NCI-H524 treated with DMSO at 0.1 percent for 48 hours (cell line): ENCODE results near the gene HOXB3.

Experiments used
- DNase-seq: peaks from one replicate; lab custom pipeline; 2025; lab: John Stamatoyannopoulos, UW

The HOXB3 gene

DNA sequence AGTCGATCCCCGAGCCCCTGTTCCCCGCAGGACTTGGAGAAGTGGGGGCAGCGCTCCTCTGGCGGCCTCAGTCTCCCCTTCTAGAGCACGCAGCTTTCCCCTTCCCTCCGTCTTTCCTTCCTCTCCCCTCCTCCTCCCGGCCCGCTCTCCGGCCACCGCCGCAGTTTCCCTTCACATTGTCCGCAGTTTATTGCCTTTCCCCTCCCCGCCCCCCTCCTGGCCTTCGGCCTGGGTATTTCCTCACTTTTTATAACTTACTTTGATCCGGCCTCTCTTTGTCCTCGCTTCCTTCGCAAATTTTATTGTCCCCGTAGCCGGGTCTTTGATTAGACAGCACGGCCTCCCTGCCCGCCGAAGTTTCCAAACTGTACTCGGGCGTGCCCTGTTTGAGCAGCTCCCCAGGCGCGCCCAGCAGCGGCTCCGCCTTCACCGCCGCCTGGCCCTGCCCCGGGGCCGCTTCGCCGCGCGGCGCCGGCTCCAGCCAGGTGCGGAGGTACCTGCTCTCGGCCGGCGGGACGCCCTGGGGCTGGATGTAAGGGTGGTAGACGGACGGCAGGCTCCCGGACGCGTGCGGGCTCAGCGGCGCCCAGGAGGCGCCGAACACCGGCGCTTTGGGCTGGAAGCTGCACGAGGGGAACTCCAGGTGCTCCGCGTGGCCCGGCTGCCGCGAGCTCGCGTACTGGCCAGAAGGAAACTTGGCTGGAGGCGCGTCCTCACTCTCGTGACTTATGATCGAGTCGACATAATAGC, 35.6 kb upstream of the HOXB3 start:
- DNase-seq: no peak

DNA sequence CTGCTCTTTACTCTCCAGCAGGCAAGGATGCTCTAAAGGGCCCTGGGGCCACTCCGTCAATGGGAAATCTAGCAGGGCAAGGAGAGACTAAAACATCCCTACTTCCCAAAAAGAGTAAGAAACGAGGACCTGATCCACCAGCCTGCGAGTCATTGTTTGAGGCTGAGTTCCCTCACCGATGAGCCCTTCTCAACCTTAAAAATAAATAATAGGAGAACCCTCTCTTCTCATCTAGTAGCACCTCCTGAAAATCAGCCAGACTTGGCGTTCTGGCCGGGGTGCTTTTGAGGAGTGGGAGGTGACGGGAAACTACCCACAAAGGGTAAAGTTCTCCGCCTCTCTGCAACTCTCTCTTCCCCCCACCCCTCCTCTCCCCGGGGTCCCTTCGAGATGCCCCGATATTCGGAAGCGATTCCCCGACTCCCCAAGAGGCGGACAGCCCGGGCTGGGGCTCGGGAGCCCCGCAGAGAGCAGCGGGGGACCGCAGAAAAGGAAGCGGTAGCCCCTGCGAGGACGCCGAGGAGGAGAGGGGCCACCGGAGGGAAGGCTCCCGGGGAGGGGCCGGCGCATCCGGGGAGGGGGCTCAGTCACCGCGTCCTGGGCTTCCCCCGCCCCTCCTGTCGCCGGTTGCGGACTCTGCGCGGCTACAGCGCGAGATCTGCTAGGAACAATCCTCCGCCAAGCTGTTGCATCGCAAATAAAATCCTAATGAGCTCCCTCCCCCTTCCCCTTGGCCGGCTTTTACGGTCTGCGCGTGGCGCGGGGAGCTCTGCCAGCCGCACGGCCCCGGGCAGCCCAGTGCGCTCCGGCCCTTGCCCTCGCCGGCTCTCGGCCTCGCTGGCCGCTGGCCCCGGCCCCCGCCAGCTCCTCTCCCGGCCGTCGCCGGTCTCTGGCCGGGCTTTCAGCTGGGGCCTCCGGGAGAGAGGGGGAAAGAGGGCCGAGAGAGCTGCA, 34.8 kb upstream of the HOXB3 start:
- no peak for DNase-seq

DNA sequence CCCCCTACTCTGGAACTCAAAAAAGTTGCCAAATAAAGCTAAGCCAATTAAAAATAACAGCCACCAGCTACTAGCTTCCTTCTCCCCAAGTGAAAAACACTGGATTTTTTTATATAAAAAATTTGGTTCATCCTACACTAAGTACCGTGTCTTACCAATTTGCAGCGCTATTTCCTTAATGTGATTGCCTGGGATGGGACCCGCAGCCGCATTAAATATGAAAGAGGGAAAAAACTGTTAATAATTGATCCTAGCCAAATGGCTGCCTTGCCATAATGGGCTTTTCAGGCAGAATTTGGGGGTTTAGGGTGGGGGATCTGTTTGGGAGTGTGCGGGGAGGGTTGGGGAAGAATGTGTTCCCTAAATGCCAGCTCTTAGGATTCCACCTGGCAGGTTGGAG, 34.1 kb upstream of the HOXB3 start:
- DNase-seq: no peak

DNA sequence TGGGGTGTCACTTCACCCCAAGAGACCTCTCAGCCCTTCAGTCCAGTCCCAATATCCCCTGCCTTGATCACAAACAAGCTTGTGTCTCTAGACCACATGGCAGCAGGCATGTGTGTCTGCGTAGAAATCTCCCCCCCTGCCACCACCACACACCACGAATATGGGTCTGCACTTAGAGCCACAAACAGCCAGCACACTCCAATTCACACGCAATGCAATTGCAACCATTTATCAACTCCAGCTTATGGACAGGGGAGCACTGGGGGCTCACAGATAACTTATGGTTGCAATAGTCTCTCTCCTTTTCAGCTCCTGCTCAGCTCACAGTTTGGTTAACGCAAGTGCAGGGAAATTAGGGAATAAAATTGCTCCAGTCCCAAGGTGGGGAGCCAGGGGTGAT, 33.5 kb upstream of the HOXB3 start:
- DNase-seq: no peak

GRCh38 chr17:48622857-48623256, 32.8 kb upstream of the HOXB3 start:
- DNase-seq: no peak

GRCh38 chr17:48621410-48622392, 31.7 kb upstream of the HOXB3 start:
- DNase-seq: no peak

GRCh38 chr17:48620461-48621139, 30.6 kb upstream of the HOXB3 start:
- DNase-seq: no peak

GRCh38 chr17:48619826-48620449, 29.9 kb upstream of the HOXB3 start:
- no peak for DNase-seq

DNA sequence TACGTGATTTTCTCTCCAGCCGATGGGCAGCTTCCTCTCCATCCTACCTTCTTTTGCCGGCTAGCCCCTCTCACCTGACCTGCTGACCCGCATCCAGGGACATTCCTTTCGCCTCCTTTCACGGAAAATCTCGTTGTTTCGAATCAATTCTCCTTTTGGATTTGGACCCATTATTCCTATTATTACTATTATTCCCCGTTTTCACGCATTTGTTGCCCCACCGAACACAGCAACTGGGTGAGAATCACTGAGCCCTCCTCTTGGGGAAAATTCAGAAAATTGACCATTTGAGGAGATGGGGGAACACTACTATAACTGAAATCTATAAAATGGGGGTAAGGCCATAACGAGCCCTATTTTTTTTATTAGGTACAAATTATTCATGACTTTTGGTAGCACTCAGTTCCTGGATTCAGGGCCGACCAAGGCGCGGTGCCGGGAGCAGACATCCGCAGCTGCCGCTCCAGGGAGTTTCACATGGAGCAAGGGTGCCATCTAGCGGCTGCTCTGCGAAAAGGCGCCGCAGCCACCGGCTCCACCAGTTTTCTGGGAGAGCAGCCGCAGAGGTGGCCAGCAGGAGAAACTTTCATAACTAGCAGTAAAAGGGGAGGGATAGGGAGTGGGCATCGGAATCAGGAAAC, 28.3 kb upstream of the HOXB3 start:
- no peak for DNase-seq

GRCh38 chr17:48617471-48618255, 27.6 kb upstream of the HOXB3 start:
- DNase-seq: no peak

DNA sequence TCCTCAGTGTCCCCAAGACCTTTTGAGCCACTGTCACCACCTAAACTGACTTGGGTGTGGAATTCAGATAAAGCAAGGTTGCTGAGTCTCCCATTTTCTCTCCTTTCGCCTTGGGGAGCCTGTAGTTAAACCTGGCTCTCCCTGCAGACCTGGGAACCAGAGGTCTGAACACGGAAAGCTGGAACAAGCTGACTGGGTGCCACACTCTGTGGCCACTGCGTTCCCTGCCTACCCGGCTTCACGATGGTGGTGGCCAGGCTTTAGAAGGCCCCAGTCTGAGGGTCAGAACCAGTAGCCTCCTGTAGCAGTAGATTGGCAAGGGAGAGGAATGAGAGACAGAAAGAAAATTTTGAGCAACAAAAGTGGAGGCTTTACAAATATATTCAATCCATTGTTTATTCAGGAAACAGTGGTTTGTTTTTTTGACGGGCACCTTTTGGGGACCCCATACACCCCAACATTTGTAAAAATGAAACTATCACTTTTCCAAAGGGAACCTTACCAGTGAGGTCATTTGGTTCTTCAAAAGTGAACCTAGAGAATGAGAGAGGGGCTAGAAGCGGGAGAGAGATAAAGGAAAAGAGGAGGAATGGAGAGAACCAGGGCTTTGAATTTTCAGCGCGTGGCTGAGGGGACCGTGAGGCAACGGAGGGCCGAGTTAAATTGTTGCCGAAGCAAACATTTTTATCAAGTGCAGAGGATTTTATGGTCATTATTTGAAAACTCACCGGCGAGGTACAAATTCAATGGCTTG, 26.9 kb upstream of the HOXB3 start:
- DNase-seq: no peak

- no peak for DNase-seq
Measured at GRCh38 chr17:48615963-48616716, 26.1 kb upstream of the HOXB3 start.

DNA sequence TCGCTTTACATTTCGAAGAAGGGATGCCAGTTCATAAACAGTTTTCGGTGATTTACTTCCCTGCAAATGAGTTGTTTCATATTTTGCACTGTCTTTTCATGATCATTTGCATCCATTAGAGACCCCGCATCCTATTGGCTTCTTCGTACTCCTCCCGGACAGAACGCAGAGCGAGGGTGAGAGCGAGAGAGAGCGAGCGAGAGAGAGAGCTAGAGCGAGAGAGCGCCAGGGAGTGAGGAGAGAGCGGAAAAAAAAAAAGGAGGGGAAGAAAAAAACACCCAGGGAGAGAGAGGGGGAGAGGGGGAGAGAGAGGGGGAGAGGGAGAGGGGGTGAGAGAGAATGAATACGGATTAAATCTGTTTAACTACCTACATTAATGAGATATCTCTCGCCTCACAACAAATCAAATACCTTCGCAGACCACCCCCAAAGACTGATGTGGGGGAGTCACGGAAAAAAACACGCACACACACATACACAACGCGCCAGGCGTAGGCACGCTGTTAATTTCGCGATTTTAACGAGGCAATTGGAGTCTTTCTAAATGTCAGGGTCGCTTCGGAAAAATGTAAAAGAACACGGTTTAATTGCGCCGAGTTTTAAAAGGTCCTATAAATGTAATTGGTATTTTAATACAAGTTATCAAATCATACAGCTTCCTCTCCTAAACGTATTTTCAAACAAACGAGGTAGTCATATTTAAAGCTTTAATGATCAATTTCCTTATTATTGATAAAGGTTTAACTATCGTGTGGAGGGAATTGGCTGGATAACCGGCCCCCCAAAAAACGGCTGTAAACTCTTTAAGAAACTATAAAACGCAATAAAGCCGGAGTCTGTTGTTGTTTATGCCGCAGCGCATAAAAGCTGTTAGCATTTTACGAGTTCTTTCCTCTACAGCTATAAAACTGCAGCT, 25.3 kb upstream of the HOXB3 start, which contains the start of gene HOXB8:
HOXB8 (minus strand) TSS at position 246 of the 916 bp plus-strand sequence. CDS start 588 bp downstream, outside the sequence.
- DNase-seq: no peak

DNA sequence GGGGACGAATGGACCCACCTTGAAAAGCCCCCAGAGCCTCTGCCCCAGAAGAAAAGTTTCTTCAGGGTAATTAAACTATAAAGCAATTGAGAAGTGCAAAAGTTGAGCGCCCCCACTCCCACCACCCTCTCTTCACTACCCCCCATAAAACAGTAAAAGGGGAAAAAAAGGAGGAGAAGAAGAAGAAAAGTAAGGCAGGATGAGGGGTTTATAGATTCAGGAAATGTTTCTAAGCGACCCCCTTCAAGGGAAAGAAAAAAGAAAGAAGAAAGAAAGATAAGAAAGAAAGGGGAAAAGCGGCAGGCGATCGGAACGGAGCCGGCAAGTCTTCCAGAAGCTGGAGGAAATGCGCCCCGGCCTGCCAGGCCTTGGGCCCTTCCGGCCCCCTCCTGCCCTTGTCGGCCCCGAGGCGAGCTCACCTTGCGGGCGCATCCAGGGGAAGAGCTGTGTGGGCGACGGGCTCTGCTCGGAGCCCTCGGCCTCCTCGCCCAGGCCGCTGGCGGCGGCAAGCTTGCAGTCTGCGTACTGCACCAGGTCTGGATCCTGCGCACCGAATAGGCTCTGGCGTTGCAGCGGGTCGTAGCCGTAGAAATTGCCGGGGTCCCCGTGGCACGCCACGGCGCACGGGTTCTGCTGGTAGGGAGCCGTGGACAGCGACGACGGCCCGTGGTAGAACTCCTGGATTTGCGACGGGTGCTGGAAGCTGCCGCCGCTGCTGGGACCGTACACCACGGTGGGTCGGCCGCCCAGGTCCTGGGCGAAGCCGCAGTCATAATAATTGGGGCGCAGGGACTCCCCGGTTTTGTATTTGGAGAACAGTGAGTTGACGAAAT, 24.0 kb upstream of the HOXB3 start:
- no peak for DNase-seq

DNA sequence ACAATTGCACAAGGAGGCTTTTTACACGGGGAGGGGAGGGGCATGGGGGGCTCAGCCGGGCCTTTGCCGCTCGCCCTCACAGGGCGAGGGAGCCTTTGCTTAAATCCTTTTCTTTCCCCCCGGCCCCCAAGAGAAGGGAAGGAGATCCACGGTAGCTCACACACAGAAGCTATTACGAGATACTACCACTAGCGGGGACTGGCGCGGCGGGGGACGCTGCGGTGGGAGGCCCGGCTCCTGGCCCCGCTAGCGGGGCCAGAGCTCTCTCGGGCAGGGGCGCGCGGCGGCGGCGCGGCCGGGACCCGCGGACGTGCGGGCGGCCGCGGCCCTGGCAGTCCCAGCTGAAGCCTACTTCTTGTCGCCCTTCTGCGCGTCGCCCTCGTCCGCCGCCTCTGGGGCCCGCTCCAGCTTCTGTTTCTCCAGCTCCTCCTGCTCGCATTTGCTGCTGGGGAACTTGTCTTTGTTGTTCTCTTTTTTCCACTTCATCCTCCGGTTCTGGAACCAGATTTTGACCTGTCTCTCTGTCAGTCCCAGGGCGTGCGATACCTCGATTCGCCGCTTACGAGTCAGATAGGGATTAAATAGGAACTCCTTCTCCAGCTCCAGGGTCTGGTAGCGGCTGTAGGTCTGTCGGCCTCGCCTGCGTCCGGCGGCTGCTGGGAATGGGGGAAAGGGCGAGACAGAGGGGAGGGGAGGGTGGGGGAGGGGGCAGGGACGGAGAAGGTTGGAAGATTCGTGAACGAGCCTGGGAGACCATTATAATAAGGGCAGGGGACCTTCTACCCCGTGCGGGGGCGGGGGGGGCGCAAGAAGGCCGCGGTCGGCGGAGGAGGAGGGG, 23.0 kb upstream of the HOXB3 start:
- DNase-seq: no peak
